ENCODE measurements around the gene DGKE. TPM values are rescaled to one million over a fixed set of nuclear protein-coding genes. Genes with fewer than 3 reads are reported as not detected.

The DGKE gene
- total and polyA plus RNA-seq, 8 donors: 0.56 to 38.8 (median 13.6) TPM

- DNase-seq: no peak
- 79 to 95% (median 85%) methylated on average over 3 of the region's 3 CpGs for WGBS, 5 donors
- peaks cover 0 to 9% (median 0%) of the 10 kb centered on the region in 4 donors for H3K36me3 ChIP-seq
- intact Hi-C loops (cut with DNase I; ENCODE audit: low total_unique reads): loop anchor here (5.0 kb wide), 1 partner anchor 115 kb away; no protein-coding TSS in a partner anchor
- H3K9me3 ChIP-seq: no peaks in the 10 kb centered on the region
- H3K27ac ChIP-seq: no peak overlapping the region
- H3K4me1 ChIP-seq: peaks cover 0 to 10% (median 6%) of the 10 kb centered on the region in 4 donors
- H3K4me3 ChIP-seq: no peak overlapping the region
- TF ChIP-seq POLR2A (IDR thresholded peaks at IDR 0.05): no peak
- TF ChIP-seq, protein P1, sequence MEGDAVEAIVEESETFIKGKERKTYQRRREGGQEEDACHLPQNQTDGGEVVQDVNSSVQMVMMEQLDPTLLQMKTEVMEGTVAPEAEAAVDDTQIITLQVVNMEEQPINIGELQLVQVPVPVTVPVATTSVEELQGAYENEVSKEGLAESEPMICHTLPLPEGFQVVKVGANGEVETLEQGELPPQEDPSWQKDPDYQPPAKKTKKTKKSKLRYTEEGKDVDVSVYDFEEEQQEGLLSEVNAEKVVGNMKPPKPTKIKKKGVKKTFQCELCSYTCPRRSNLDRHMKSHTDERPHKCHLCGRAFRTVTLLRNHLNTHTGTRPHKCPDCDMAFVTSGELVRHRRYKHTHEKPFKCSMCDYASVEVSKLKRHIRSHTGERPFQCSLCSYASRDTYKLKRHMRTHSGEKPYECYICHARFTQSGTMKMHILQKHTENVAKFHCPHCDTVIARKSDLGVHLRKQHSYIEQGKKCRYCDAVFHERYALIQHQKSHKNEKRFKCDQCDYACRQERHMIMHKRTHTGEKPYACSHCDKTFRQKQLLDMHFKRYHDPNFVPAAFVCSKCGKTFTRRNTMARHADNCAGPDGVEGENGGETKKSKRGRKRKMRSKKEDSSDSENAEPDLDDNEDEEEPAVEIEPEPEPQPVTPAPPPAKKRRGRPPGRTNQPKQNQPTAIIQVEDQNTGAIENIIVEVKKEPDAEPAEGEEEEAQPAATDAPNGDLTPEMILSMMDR (IDR thresholded peaks at IDR 0.05): no peak
- TF ChIP-seq EP300 (IDR thresholded peaks at IDR 0.05): no peak
- TF ChIP-seq POLR2AphosphoS5 (IDR thresholded peaks at IDR 0.05): no peak
- H3K27me3 ChIP-seq: no peaks in the 10 kb centered on the region
Measured at GRCh38 chr17:56821847-56822534, 12.0 kb upstream of the DGKE start.

DNA sequence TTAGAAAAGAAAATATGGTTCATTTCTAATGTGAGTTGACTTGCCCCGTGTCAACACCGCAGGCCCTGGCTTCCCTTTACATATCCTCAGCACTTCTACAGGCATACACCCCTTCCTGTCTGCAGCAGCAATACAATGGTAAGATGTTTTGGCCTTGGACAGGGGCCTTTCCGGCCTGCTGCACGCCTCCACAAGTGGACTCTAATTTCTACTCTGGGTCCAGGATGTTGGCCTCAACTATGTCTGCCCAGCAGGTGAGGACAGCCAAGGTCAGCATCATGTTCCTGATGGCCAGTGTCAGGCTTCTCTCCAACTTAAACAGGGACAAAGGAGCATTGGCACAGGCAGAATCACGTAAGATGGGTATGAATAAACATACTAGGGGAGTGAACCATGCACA lies 11.2 kb upstream of the DGKE start:
- H3K36me3 ChIP-seq: peaks cover 0 to 9% (median 0%) of the 10 kb centered on the region in 4 donors
- intact Hi-C loops (cut with DNase I; ENCODE audit: low total_unique reads): loop anchor here (5.0 kb wide), 1 partner anchor 115 kb away; no protein-coding TSS in a partner anchor
- WGBS, 5 donors: 69 to 79% (median 72%) methylated on average over 5 of the region's 5 CpGs
- DNase-seq: no peak
- no peak overlapping the region for H3K27ac ChIP-seq
- peaks cover 0 to 10% (median 6%) of the 10 kb centered on the region in 4 donors for H3K4me1 ChIP-seq
- H3K27me3 ChIP-seq: no peaks in the 10 kb centered on the region
- no peak overlapping the region for H3K4me3 ChIP-seq
- TF ChIP-seq POLR2AphosphoS5 (IDR thresholded peaks at IDR 0.05) (no peak), POLR2A (IDR thresholded peaks at IDR 0.05) (no peak), EP300 (IDR thresholded peaks at IDR 0.05) (no peak)
- TF ChIP-seq, protein P1 (IDR thresholded peaks at IDR 0.05): no peak
- no peaks in the 10 kb centered on the region for H3K9me3 ChIP-seq

DNA sequence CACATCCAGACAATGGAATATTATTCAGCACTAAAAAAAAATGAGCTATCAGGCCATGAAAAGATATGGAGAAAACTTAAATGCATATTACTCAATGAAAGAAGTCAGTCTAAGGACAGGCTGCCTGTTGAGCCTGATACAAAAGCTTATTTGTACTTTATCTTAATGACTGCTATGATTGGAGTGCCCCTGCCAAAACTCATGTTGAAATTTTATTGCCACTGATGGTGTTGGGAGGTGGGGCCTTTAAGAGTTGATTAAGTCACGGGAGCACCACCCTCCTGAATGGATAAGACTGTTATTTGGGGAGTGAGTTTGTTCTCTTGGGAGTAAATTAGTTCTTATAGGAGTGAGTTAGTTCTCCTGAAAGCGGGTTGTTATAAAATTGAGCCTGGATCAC lies 10.1 kb upstream of the DGKE start:
- TF ChIP-seq, protein P1 (IDR thresholded peaks at IDR 0.05): no peak
- no peak for TF ChIP-seq POLR2A (IDR thresholded peaks at IDR 0.05)
- TF ChIP-seq EP300 (IDR thresholded peaks at IDR 0.05): no peak
- TF ChIP-seq POLR2AphosphoS5 (IDR thresholded peaks at IDR 0.05): no peak
- DNase-seq: no peak
- H3K27me3 ChIP-seq: no peaks in the 10 kb centered on the region
- H3K36me3 ChIP-seq: peaks cover 0 to 11% (median 0%) of the 10 kb centered on the region in 4 donors
- H3K4me3 ChIP-seq: no peak overlapping the region
- no peaks in the 10 kb centered on the region for H3K9me3 ChIP-seq
- WGBS, 5 donors: 44 to 70% (median 57%) methylated on average over 2 of the region's 2 CpGs
- peaks cover 0 to 10% (median 6%) of the 10 kb centered on the region in 4 donors for H3K4me1 ChIP-seq
- intact Hi-C loops (cut with DNase I; ENCODE audit: low total_unique reads): loop anchor here (5.0 kb wide), 1 partner anchor 113 kb away; no protein-coding TSS in a partner anchor
- H3K27ac ChIP-seq: no peak overlapping the region

GRCh38 chr17:56824503-56824902 lies 9.4 kb upstream of the DGKE start:
- no peak overlapping the region for H3K4me3 ChIP-seq
- H3K27ac ChIP-seq: no peak overlapping the region
- no peak for TF ChIP-seq POLR2AphosphoS5 (IDR thresholded peaks at IDR 0.05)
- no peak for TF ChIP-seq EP300 (IDR thresholded peaks at IDR 0.05)
- TF ChIP-seq POLR2A (IDR thresholded peaks at IDR 0.05): no peak
- TF ChIP-seq, protein P1 (IDR thresholded peaks at IDR 0.05): no peak
- H3K9me3 ChIP-seq: no peaks in the 10 kb centered on the region
- no peak for DNase-seq
- peaks cover 0 to 7% (median 4%) of the 10 kb centered on the region in 4 donors for H3K4me1 ChIP-seq
- 95 to 100% (median 100%) methylated on average over 1 of the region's 1 CpG for WGBS, 5 donors
- intact Hi-C loops (cut with DNase I; ENCODE audit: low total_unique reads): loop anchor here (5.0 kb wide), 1 partner anchor 113 kb away; no protein-coding TSS in a partner anchor
- H3K36me3 ChIP-seq: peaks cover 0 to 13% (median 0%) of the 10 kb centered on the region in 4 donors
- no peaks in the 10 kb centered on the region for H3K27me3 ChIP-seq
